DND-41 (cell line): ENCODE data around the gene TTLL11.

ENCODE experiments used
- EZH2 ChIP-seq: IDR thresholded peaks from 3 replicates; pipeline ENCODE4 v1.6.1; 2012; ENCODE audit warnings: borderline replicate concordance, low read depth, mild to moderate bottlenecking, moderate library complexity, low read length, inconsistent platforms; ENCODE audit not compliant: severe bottlenecking
- TF ChIP-seq, protein P1 (sequence below): IDR thresholded peaks from 2 replicates; pipeline ENCODE4 v1.5.1; 2012; ENCODE audit warnings: borderline replicate concordance, low read length, moderate library complexity, mild to moderate bottlenecking; ENCODE audit not compliant: poor library complexity, severe bottlenecking; ENCODE audit errors: extremely low read depth

DNA sequence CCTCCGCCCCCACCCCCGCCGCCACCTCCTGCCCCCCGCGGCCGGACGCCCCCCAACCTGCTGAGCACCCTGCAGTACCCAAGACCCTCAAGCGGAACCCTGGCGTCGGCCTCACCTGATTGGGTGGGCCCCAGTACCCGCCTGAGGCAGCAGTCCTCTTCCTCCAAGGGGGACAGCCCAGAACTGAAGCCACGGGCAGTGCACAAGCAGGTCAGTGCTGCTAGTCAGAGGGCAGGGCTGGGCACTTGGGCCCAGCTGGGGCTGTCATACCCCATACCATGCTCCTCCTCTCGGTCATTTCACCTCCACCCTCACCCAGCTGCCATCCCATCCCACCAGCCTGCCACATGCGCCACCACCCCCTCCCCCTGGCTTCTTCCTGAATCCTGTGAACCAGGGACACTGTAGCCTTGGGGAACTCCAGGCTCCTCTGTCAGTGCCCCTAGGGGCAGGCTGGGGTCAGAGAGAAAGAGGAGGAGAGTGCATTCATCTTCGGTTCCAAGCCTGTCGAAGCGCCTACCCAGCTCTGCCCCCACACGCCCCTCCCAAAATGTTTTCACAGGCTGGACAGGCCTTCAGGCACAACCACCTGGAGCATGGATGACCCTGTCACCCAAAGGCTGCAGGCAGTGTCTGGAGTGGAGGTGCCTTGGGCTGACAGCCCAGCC is 319.7 kb downstream of the TTLL11 start:
- TF ChIP-seq, protein P1, sequence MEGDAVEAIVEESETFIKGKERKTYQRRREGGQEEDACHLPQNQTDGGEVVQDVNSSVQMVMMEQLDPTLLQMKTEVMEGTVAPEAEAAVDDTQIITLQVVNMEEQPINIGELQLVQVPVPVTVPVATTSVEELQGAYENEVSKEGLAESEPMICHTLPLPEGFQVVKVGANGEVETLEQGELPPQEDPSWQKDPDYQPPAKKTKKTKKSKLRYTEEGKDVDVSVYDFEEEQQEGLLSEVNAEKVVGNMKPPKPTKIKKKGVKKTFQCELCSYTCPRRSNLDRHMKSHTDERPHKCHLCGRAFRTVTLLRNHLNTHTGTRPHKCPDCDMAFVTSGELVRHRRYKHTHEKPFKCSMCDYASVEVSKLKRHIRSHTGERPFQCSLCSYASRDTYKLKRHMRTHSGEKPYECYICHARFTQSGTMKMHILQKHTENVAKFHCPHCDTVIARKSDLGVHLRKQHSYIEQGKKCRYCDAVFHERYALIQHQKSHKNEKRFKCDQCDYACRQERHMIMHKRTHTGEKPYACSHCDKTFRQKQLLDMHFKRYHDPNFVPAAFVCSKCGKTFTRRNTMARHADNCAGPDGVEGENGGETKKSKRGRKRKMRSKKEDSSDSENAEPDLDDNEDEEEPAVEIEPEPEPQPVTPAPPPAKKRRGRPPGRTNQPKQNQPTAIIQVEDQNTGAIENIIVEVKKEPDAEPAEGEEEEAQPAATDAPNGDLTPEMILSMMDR: no peak
- TF ChIP-seq EZH2: no peak
